Common myeloid progenitor, CD34-positive (primary cell): ENCODE measurements around the gene CDHR3.

Experiments used
- CTCF ChIA-PET: fragments of 350-600 bp; sonication (Branson Sonifier 250); formaldehyde crosslinking; loops from one replicate; lab custom pipeline; 2021; ENCODE audit warnings: antibody characterized with exemption; lab: Charles Lee
- POLR2A ChIA-PET: fragments of 350-600 bp; sonication (Branson Sonifier 250); formaldehyde crosslinking; loops from one replicate; lab custom pipeline; 2021; ENCODE audit warnings: antibody characterized with exemption; lab: Charles Lee
- DNase-seq, 3 donors: peaks; one replicate each; pipeline versions ENCODE4 v3.0.0 to v3.0.0-alpha.2; 2013
- H3K27ac ChIP-seq, 2 experiments: 1 replicate in 1 of 2; 2 replicates in 1 of 2; pipeline ENCODE4 v1.7.0; 2013; ENCODE audit warnings: inconsistent platforms in 2 of 2, low read length in 2 of 2, mild to moderate bottlenecking in 2 of 2, low read depth in 1 of 2, moderate library complexity in 1 of 2; ENCODE audit not compliant: severe bottlenecking in 2 of 2, insufficient read depth in 1 of 2, poor library complexity in 1 of 2
- H3K27me3 ChIP-seq, 5 experiments: replicated peaks in 2 of 5; 1 replicate in 3 of 5; 2 replicates in 2 of 5; pipeline versions ENCODE4 v1.6.1 to v1.7.0; 2013; ENCODE audit warnings: low read length in 4 of 5, mild to moderate bottlenecking in 2 of 5, moderate library complexity in 2 of 5, inconsistent platforms in 1 of 5; ENCODE audit not compliant: insufficient read depth in 5 of 5, control insufficient read depth in 4 of 5
- H3K36me3 ChIP-seq, 4 experiments: 1 replicate in 2 of 4; 2 replicates in 2 of 4; pipeline versions ENCODE4 v1.6.1 to v1.7.0; 2013; ENCODE audit warnings: low read length in 3 of 4, control low read depth in 1 of 4, mild to moderate bottlenecking in 1 of 4; ENCODE audit not compliant: control insufficient read depth in 4 of 4, insufficient read depth in 4 of 4
- H3K4me1 ChIP-seq, 4 experiments: 1 replicate in 3 of 4; 2 replicates in 1 of 4; pipeline versions ENCODE4 v1.6.1 to v1.7.1; 2013; ENCODE audit warnings: low read length in 3 of 4, mild to moderate bottlenecking in 3 of 4, control low read depth in 1 of 4, inconsistent platforms in 1 of 4, moderate library complexity in 1 of 4; ENCODE audit not compliant: control insufficient read depth in 4 of 4, insufficient read depth in 4 of 4; ENCODE audit errors: control extremely low read depth in 1 of 4
- H3K4me3 ChIP-seq, 7 experiments: 1 replicate in 4 of 7; 2 replicates in 3 of 7; pipeline versions ENCODE4 v1.5.1 to v1.7.0; 2013; ENCODE audit warnings: mild to moderate bottlenecking in 7 of 7, low read length in 6 of 7, moderate library complexity in 6 of 7, inconsistent platforms in 2 of 7, low read depth in 2 of 7, control low read depth in 1 of 7; ENCODE audit not compliant: insufficient read depth in 4 of 7, control insufficient read depth in 1 of 7; ENCODE audit errors: extremely low read depth in 1 of 7
- H3K9me3 ChIP-seq, 5 experiments: 1 replicate in 4 of 5; 2 replicates in 1 of 5; pipeline versions ENCODE4 v1.6.1 to v1.7.1; 2013; ENCODE audit warnings: low read length in 4 of 5, mild to moderate bottlenecking in 2 of 5, inconsistent platforms in 1 of 5, low read depth in 1 of 5, moderate library complexity in 1 of 5; ENCODE audit not compliant: control insufficient read depth in 4 of 5, insufficient read depth in 2 of 5; ENCODE audit errors: control extremely low read depth in 1 of 5
- WGBS: methylation state at CpG from one replicate; pipeline ENCODE4 v1.1.5; 2013; ENCODE audit not compliant: insufficient coverage; 5-methylcytosine and 5-hydroxymethylcytosine counted together

The CDHR3 gene

GRCh38 chr7:106029941-106030340 is 66.9 kb downstream of the CDHR3 start:
- 100% methylated on average over 2 of the region's 2 CpGs for WGBS
- Histone ChIP-seq H3K27ac (no peak overlapping the region), H3K4me1 (peaks cover 9 to 15% (median 10%) of the 10 kb centered on the region in 4 experiments), H3K4me3 (no peak overlapping the region), H3K27me3 (peaks cover 0 to 87% (median 24%) of the 10 kb centered on the region in 5 experiments), H3K36me3 (no peaks in the 10 kb centered on the region), H3K9me3 (peaks cover 0 to 5% (median 4%) of the 10 kb centered on the region in 5 experiments)
- POLR2A ChIA-PET, result no interaction called here
- DNase-seq, result no peak
- CTCF ChIA-PET, result interaction anchor here (1.0 to 3.6 kb wide), 5 partner anchors 8 to 378 kb away, joined by 3 to 30 read pairs (median 5); no protein-coding TSS in a partner anchor

- H3K36me3 ChIP-seq, result no peaks in the 10 kb centered on the region
- DNase-seq, result peak; percentile 49 to 82 (median 80)
- H3K27me3 ChIP-seq, result peaks cover 0 to 77% (median 25%) of the 10 kb centered on the region in 5 experiments
- WGBS, result 0% methylated on average over 7 of the region's 10 CpGs
- CTCF ChIA-PET, result interaction anchor here (0.8 to 3.6 kb wide), 6 partner anchors 9 to 23 kb away, joined by 3 to 30 read pairs (median 5); no protein-coding TSS in a partner anchor
- peaks cover 0 to 5% (median 4%) of the 10 kb centered on the region in 5 experiments for H3K9me3 ChIP-seq
- peaks cover 2 to 10% (median 9%) of the 10 kb centered on the region in 4 experiments for H3K4me1 ChIP-seq
- POLR2A ChIA-PET, result no interaction called here
- peak overlapping the region in 1 of 7 experiments; percentile 14 for H3K4me3 ChIP-seq
- H3K27ac ChIP-seq, result no peak overlapping the region
Measured at GRCh38 chr7:106031300-106032035, 68.4 kb downstream of the CDHR3 start.

GRCh38 chr7:106032295-106032694 is 69.2 kb downstream of the CDHR3 start:
- H3K4me3 ChIP-seq, result no peak overlapping the region
- POLR2A ChIA-PET, result no interaction called here
- H3K4me1 ChIP-seq, result peaks cover 2 to 10% (median 9%) of the 10 kb centered on the region in 4 experiments
- no peak overlapping the region for H3K27ac ChIP-seq
- 100% methylated on average over 3 of the region's 3 CpGs for whole genome bisulfite sequencing
- peaks cover 0 to 5% (median 4%) of the 10 kb centered on the region in 5 experiments for H3K9me3 ChIP-seq
- H3K36me3 ChIP-seq, result no peaks in the 10 kb centered on the region
- CTCF ChIA-PET, result interaction anchor here (1.2 to 1.3 kb wide), 2 partner anchors 9 to 379 kb away, joined by 3 to 4 read pairs; no protein-coding TSS in a partner anchor
- H3K27me3 ChIP-seq, result peaks cover 0 to 73% (median 22%) of the 10 kb centered on the region in 5 experiments
- no peak for DNase-seq

- H3K36me3 ChIP-seq, result no peaks in the 10 kb centered on the region
- peaks cover 0 to 62% (median 22%) of the 10 kb centered on the region in 5 experiments for H3K27me3 ChIP-seq
- ChIA-PET CTCF (interaction anchor here (1.2 to 2.3 kb wide), 8 partner anchors 8 to 381 kb away, joined by 3 to 12 read pairs (median 6); no protein-coding TSS in a partner anchor), POLR2A (no interaction called here)
- peaks cover 2 to 10% (median 9%) of the 10 kb centered on the region in 4 experiments for H3K4me1 ChIP-seq
- no peak overlapping the region for H3K4me3 ChIP-seq
- DNase-seq, result no peak
- H3K9me3 ChIP-seq, result peaks cover 0 to 5% (median 4%) of the 10 kb centered on the region in 5 experiments
- no peak overlapping the region for H3K27ac ChIP-seq
Measured at GRCh38 chr7:106033735-106034134, 70.7 kb downstream of the CDHR3 start.

- POLR2A ChIA-PET, result interaction anchor here (1.3 kb wide), 1 partner anchor 10 kb away, joined by 5 read pairs; no protein-coding TSS in a partner anchor
- H3K27ac ChIP-seq, result no peak overlapping the region
- peaks cover 0 to 60% (median 20%) of the 10 kb centered on the region in 5 experiments for H3K27me3 ChIP-seq
- no peaks in the 10 kb centered on the region for H3K36me3 ChIP-seq
- no peak overlapping the region for H3K4me3 ChIP-seq
- CTCF ChIA-PET, result interaction anchor here (1.0 to 2.3 kb wide), 7 partner anchors 8 to 274 kb away, joined by 3 to 12 read pairs (median 6); partner anchors contain the start of gene ATXN7L1
- H3K4me1 ChIP-seq, result peaks cover 2 to 10% (median 9%) of the 10 kb centered on the region in 4 experiments
- no peak for DNase-seq
- 100% methylated on average over 2 of the region's 2 CpGs for WGBS
- H3K9me3 ChIP-seq, result peaks cover 0 to 5% (median 4%) of the 10 kb centered on the region in 5 experiments
Measured at GRCh38 chr7:106034383-106034782, 71.3 kb downstream of the CDHR3 start.

- Histone ChIP-seq H3K4me1 (peaks cover 2 to 10% (median 9%) of the 10 kb centered on the region in 4 experiments), H3K9me3 (peaks cover 0 to 5% (median 4%) of the 10 kb centered on the region in 5 experiments), H3K27ac (no peak overlapping the region), H3K36me3 (no peaks in the 10 kb centered on the region), H3K4me3 (no peak overlapping the region), H3K27me3 (peaks cover 0 to 55% (median 18%) of the 10 kb centered on the region in 5 experiments)
- DNase-seq, result no peak
- CTCF ChIA-PET, result interaction anchor here (1.0 to 2.3 kb wide), 5 partner anchors 10 to 275 kb away, joined by 3 to 12 read pairs (median 5); no protein-coding TSS in a partner anchor
- POLR2A ChIA-PET, result interaction anchor here (1.0 to 1.3 kb wide), 2 partner anchors 11 to 13 kb away, joined by 4 to 5 read pairs; no protein-coding TSS in a partner anchor
- WGBS, result 92% methylated on average over 5 of the region's 8 CpGs
Measured at GRCh38 chr7:106035568-106035967, 72.5 kb downstream of the CDHR3 start.
